ENCODE results near the gene OR51I2. TPM values are rescaled to one million over a fixed set of nuclear protein-coding genes. Genes with fewer than 3 reads are reported as not detected.
A peak's percentile ranks its signal among the peaks of the same experiment; 100 is the strongest.

OR51I2 gene
- total and polyA plus RNA-seq, 9 of the 15 experiments (the other 6 are each of a cell fraction or from before 2014, with no cell fraction given): 0.06 to 0.61 (median 0.07) TPM; not detected in 6

DNA sequence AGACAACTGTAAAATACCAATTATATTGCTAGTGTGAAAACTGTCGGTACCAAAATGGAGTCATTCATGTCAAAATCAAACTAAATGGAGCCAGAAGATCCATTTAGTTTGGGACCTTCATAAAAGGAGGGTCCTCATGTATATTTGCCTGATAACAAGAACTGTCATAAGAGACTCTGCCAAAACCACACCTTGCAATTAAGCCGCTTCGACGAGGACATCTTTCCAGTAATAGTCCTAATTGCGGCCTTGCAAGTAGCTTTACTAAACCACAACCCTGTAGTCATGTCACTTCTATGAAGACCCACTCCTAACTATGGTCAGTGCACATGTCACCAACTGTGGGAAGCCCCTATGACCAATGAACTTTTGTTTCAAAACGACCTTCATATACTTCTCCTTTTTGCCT lies 51.3 kb downstream of the OR51I2 start (continued):
- TF ChIP-seq, protein P1, sequence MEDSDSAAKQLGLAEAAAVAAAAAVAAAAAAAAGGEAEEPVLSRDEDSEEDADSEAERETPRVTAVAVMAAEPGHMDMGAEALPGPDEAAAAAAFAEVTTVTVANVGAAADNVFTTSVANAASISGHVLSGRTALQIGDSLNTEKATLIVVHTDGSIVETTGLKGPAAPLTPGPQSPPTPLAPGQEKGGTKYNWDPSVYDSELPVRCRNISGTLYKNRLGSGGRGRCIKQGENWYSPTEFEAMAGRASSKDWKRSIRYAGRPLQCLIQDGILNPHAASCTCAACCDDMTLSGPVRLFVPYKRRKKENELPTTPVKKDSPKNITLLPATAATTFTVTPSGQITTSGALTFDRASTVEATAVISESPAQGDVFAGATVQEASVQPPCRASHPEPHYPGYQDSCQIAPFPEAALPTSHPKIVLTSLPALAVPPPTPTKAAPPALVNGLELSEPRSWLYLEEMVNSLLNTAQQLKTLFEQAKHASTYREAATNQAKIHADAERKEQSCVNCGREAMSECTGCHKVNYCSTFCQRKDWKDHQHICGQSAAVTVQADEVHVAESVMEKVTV (CRISPR knock-in tag; IDR thresholded peaks at IDR 0.05): no peak
- TF ChIP-seq HSF4 (CRISPR knock-in tag; IDR thresholded peaks at IDR 0.05; ENCODE audit: borderline replicate concordance) (no peak), KLF13 (tag; IDR thresholded peaks at IDR 0.05; ENCODE audit: borderline replicate concordance, low read depth) (no peak), ZNF668 (CRISPR knock-in tag; IDR thresholded peaks at IDR 0.05) (no peak), PHB2 (IDR thresholded peaks at IDR 0.05; ENCODE audit: low read depth) (no peak), SMARCA4 (IDR thresholded peaks at IDR 0.05) (no peak), KAT7 (CRISPR knock-in tag; IDR thresholded peaks at IDR 0.05; ENCODE audit: borderline replicate concordance) (no peak), ETS2 (tag; IDR thresholded peaks at IDR 0.05; ENCODE audit: borderline replicate concordance, poor library complexity, severe bottlenecking) (no peak), ZC3H11A (IDR thresholded peaks at IDR 0.05; ENCODE audit: low read depth, low read length) (no peak), NCOA1 (IDR thresholded peaks at IDR 0.05; ENCODE audit: low read depth) (no peak), DMBX1 (CRISPR knock-in tag; IDR thresholded peaks at IDR 0.05; ENCODE audit: borderline replicate concordance) (peak; percentile 72; the same call in 1 of the 2 replicates), GATAD2A (IDR thresholded peaks at IDR 0.05) (no peak), SMAD3 (CRISPR knock-in tag; conservative IDR thresholded peaks at IDR 0.05) (no peak)
- TF ChIP-seq, protein P2, sequence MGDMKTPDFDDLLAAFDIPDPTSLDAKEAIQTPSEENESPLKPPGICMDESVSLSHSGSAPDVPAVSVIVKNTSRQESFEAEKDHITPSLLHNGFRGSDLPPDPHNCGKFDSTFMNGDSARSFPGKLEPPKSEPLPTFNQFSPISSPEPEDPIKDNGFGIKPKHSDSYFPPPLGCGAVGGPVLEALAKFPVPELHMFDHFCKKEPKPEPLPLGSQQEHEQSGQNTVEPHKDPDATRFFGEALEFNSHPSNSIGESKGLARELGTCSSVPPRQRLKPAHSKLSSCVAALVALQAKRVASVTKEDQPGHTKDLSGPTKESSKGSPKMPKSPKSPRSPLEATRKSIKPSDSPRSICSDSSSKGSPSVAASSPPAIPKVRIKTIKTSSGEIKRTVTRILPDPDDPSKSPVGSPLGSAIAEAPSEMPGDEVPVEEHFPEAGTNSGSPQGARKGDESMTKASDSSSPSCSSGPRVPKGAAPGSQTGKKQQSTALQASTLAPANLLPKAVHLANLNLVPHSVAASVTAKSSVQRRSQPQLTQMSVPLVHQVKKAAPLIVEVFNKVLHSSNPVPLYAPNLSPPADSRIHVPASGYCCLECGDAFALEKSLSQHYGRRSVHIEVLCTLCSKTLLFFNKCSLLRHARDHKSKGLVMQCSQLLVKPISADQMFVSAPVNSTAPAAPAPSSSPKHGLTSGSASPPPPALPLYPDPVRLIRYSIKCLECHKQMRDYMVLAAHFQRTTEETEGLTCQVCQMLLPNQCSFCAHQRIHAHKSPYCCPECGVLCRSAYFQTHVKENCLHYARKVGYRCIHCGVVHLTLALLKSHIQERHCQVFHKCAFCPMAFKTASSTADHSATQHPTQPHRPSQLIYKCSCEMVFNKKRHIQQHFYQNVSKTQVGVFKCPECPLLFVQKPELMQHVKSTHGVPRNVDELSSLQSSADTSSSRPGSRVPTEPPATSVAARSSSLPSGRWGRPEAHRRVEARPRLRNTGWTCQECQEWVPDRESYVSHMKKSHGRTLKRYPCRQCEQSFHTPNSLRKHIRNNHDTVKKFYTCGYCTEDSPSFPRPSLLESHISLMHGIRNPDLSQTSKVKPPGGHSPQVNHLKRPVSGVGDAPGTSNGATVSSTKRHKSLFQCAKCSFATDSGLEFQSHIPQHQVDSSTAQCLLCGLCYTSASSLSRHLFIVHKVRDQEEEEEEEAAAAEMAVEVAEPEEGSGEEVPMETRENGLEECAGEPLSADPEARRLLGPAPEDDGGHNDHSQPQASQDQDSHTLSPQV (IDR thresholded peaks at IDR 0.05): peak; percentile 93
- TF ChIP-seq, protein P3, sequence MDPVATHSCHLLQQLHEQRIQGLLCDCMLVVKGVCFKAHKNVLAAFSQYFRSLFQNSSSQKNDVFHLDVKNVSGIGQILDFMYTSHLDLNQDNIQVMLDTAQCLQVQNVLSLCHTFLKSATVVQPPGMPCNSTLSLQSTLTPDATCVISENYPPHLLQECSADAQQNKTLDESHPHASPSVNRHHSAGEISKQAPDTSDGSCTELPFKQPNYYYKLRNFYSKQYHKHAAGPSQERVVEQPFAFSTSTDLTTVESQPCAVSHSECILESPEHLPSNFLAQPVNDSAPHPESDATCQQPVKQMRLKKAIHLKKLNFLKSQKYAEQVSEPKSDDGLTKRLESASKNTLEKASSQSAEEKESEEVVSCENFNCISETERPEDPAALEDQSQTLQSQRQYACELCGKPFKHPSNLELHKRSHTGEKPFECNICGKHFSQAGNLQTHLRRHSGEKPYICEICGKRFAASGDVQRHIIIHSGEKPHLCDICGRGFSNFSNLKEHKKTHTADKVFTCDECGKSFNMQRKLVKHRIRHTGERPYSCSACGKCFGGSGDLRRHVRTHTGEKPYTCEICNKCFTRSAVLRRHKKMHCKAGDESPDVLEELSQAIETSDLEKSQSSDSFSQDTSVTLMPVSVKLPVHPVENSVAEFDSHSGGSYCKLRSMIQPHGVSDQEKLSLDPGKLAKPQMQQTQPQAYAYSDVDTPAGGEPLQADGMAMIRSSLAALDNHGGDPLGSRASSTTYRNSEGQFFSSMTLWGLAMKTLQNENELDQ (CRISPR knock-in tag; IDR thresholded peaks at IDR 0.05; ENCODE audit: borderline replicate concordance): no peak
- TF ChIP-seq, protein P4, sequence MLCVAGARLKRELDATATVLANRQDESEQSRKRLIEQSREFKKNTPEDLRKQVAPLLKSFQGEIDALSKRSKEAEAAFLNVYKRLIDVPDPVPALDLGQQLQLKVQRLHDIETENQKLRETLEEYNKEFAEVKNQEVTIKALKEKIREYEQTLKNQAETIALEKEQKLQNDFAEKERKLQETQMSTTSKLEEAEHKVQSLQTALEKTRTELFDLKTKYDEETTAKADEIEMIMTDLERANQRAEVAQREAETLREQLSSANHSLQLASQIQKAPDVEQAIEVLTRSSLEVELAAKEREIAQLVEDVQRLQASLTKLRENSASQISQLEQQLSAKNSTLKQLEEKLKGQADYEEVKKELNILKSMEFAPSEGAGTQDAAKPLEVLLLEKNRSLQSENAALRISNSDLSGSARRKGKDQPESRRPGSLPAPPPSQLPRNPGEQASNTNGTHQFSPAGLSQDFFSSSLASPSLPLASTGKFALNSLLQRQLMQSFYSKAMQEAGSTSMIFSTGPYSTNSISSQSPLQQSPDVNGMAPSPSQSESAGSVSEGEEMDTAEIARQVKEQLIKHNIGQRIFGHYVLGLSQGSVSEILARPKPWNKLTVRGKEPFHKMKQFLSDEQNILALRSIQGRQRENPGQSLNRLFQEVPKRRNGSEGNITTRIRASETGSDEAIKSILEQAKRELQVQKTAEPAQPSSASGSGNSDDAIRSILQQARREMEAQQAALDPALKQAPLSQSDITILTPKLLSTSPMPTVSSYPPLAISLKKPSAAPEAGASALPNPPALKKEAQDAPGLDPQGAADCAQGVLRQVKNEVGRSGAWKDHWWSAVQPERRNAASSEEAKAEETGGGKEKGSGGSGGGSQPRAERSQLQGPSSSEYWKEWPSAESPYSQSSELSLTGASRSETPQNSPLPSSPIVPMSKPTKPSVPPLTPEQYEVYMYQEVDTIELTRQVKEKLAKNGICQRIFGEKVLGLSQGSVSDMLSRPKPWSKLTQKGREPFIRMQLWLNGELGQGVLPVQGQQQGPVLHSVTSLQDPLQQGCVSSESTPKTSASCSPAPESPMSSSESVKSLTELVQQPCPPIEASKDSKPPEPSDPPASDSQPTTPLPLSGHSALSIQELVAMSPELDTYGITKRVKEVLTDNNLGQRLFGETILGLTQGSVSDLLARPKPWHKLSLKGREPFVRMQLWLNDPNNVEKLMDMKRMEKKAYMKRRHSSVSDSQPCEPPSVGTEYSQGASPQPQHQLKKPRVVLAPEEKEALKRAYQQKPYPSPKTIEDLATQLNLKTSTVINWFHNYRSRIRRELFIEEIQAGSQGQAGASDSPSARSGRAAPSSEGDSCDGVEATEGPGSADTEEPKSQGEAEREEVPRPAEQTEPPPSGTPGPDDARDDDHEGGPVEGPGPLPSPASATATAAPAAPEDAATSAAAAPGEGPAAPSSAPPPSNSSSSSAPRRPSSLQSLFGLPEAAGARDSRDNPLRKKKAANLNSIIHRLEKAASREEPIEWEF (CRISPR knock-in tag; IDR thresholded peaks at IDR 0.05): no peak
